Epithelial cell of proximal tubule (primary cell): ENCODE data around the gene TBCD. TPM values are rescaled to one million over a fixed set of nuclear protein-coding genes. Genes with fewer than 3 reads are reported as not detected.

Experiments
- DNase-seq: peaks from one replicate; pipeline ENCODE4 v3.0.0-alpha.2; 2011; ENCODE audit warnings: low read depth
- H3K4me3 ChIP-seq: 2 replicates; pipeline ENCODE4 v1.5.1; 2011; ENCODE audit warnings: low read depth, mild to moderate bottlenecking, low read length
- CTCF ChIP-seq: conservative IDR thresholded peaks from 2 replicates; pipeline ENCODE4 v1.5.1; 2012; ENCODE audit warnings: low read depth, mild to moderate bottlenecking, low read length
- total RNA-seq: library from RNA; depleted of rRNA; stranded (reverse); fragments of >200 nt; gene quantifications from 2 replicates; pipeline ENCODE4 v1.2.3, GENCODE V29; 2015

The TBCD gene
- total RNA-seq, 1 donor from 2014 or later = 46.6 TPM

- no peak for DNase-seq
- TF ChIP-seq CTCF = no peak
- H3K4me3 ChIP-seq = no peak overlapping the region
These were observed 206.2 kb downstream of the TBCD start for GRCh38 chr17:82957961-82958561.

- no peak for TF ChIP-seq CTCF
- DNase-seq = no peak
- H3K4me3 ChIP-seq = no peak overlapping the region
These were observed 207.5 kb downstream of the TBCD start for GRCh38 chr17:82959242-82959930.

- DNase-seq = no peak
- H3K4me3 ChIP-seq = no peak overlapping the region
- no peak for TF ChIP-seq CTCF
These were observed 208.1 kb downstream of the TBCD start for GRCh38 chr17:82959990-82960418.

GRCh38 chr17:82960419-82961271, 208.8 kb downstream of the TBCD start:
- no peak overlapping the region for H3K4me3 ChIP-seq
- no peak for TF ChIP-seq CTCF
- no peak for DNase-seq

- TF ChIP-seq CTCF = no peak
- H3K4me3 ChIP-seq = no peak overlapping the region
- DNase-seq = no peak
These were observed 209.7 kb downstream of the TBCD start for GRCh38 chr17:82961366-82962162.

GRCh38 chr17:82962163-82962720, 210.4 kb downstream of the TBCD start:
- no peak overlapping the region for H3K4me3 ChIP-seq
- no peak for DNase-seq
- TF ChIP-seq CTCF = no peak
